Measurements from ENCODE around the gene TMEM98. TPM values are rescaled to one million over a fixed set of nuclear protein-coding genes. Genes with fewer than 3 reads are reported as not detected.

TMEM98 gene
- total and polyA plus RNA-seq, 9 of the 15 experiments (the other 6 are each of a cell fraction or from before 2014, with no cell fraction given) = 33.5 to 164 (median 84.7) TPM

- no peaks in the 10 kb centered on the region for H3K79me2 ChIP-seq (ENCODE audit: control insufficient read depth, insufficient read depth, low read length)
- ChIA-PET CTCF (ENCODE audit: low intra/inter-chr PET ratio) (no interaction called here), POLR2A (interaction anchor here (0.9 to 1.6 kb wide), 2 partner anchors 10 to 26 kb away, joined by 3 to 5 read pairs; no protein-coding TSS in a partner anchor)
- peak overlapping the region; percentile 55 for H2AFZ ChIP-seq (ENCODE audit: low read depth, low read length)
- ATAC-seq (no peak; the same call in 2 of the 3 replicates), DNase-seq (ENCODE audit: extremely low read depth in 1 of 4, low spot score in 3 of 4) (no peak), FAIRE-seq (no peak)
- H3K9me3 ChIP-seq (replicated peaks; ENCODE audit: control insufficient read depth, insufficient read depth, low read depth, low read length) = no peaks in the 10 kb centered on the region
- no peak overlapping the region for H3K4me3 ChIP-seq
- TF ChIP-seq BCOR (IDR thresholded peaks at IDR 0.05) (0 out of 2 replicates have a peak, but pooled peaks have one; percentile 6), EP400 (IDR thresholded peaks at IDR 0.05) (no peak), NFIX (CRISPR knock-in tag; IDR thresholded peaks at IDR 0.05; ENCODE audit: low read depth) (0 out of 2 replicates have a peak, but pooled peaks have one; percentile 15), MCM2 (IDR thresholded peaks at IDR 0.05; ENCODE audit: low read depth) (no peak), MEF2D (tag; conservative IDR thresholded peaks at IDR 0.05; ENCODE audit: low read depth) (no peak), ZNF280B (CRISPR knock-in tag; IDR thresholded peaks at IDR 0.05) (no peak), XRCC3 (IDR thresholded peaks at IDR 0.05) (no peak), FOXP1 (CRISPR knock-in tag; IDR thresholded peaks at IDR 0.05) (no peak), ZNF253 (CRISPR knock-in tag; conservative IDR thresholded peaks at IDR 0.05) (no peak), ZNF444 (CRISPR knock-in tag; IDR thresholded peaks at IDR 0.05) (no peak)
- no peak overlapping the region for H3K9ac ChIP-seq (ENCODE audit: insufficient read depth in 1 of 2, low read depth in 2 of 2, low read length in 2 of 2)
- H3K4me2 ChIP-seq (ENCODE audit: insufficient read depth, low read length) = no peak overlapping the region
- H3K27me3 ChIP-seq (ENCODE audit: control insufficient read depth in 2 of 2, insufficient read depth in 2 of 2, low read length in 2 of 2) = no peaks in the 10 kb centered on the region
- no peak overlapping the region for H3K27ac ChIP-seq (ENCODE audit: extremely low read depth, low read depth, low read length)
- intact Hi-C loops (cut with micrococcal nuclease) = no loop called here
- H3K9me1 ChIP-seq (ENCODE audit: control insufficient read depth, insufficient read depth, low read length) = no peaks in the 10 kb centered on the region
- WGBS (ENCODE audit: insufficient coverage, low coverage, missing lambda C conversion rate) = 62% methylated on average over 8 of the region's 8 CpGs
- H3K36me3 ChIP-seq (ENCODE audit: control insufficient read depth, insufficient read depth, low read length) = no peaks in the 10 kb centered on the region
- H3K4me1 ChIP-seq (replicated peaks in 1 of 2; ENCODE audit: control insufficient read depth in 2 of 2, insufficient read depth in 2 of 2, low read length in 2 of 2) = peaks cover 8 to 13% of the 10 kb centered on the region in 2 experiments
- H4K20me1 ChIP-seq (replicated peaks; ENCODE audit: control insufficient read depth, insufficient read depth, low read length) = no peaks in the 10 kb centered on the region
- no TSS peak for BruUV-seq (replicated peaks)
- in situ Hi-C loops (cut with MboI) = no loop called here
Observed at GRCh38 chr17:32920293-32920692, 7.7 kb upstream of the TMEM98 start.

All from K562 (cell line).